HG02623 (cell line): ENCODE data around the gene PET100.

Experiments used
- ATAC-seq: cut with Tn5 transposase; IDR thresholded peaks from one replicate; pipeline ENCODE4 v1.9.1; 2021; ENCODE audit warnings: moderate library complexity; ENCODE audit not compliant: unreplicated experiment

The PET100 gene

GRCh38 chr19:7629347-7630054 is at the start of gene PET100, which contains the start of gene XAB2:
PET100 (plus strand) TSS chr19:7629793; CDS start chr19:7629834, 41 bp downstream.
XAB2 (minus strand) TSS chr19:7629545; CDS start chr19:7629527, 18 bp downstream.
- ATAC-seq: peak; percentile 82

- no peak for ATAC-seq
Observed at GRCh38 chr19:7582446-7582845, 47.1 kb upstream of the PET100 start.

- ATAC-seq: no peak
Observed at GRCh38 chr19:7589822-7590221, 39.8 kb upstream of the PET100 start.

GRCh38 chr19:7590256-7590655 is 39.3 kb upstream of the PET100 start:
- ATAC-seq: no peak

GRCh38 chr19:7595466-7596133 is 34.0 kb upstream of the PET100 start, which contains the start of gene CAMSAP3:
CAMSAP3 (plus strand) TSS chr19:7595863; CDS start chr19:7596003, 140 bp downstream.
- no peak for ATAC-seq

- no peak for ATAC-seq
Observed at GRCh38 chr19:7596211-7596937, 33.2 kb upstream of the PET100 start.

- no peak for ATAC-seq
Observed at GRCh38 chr19:7597689-7598088, 31.9 kb upstream of the PET100 start.

- ATAC-seq: no peak
Observed at GRCh38 chr19:7598180-7598579, 31.4 kb upstream of the PET100 start.

GRCh38 chr19:7600721-7601120 is 28.9 kb upstream of the PET100 start:
- ATAC-seq: no peak

- ATAC-seq: no peak
Observed at GRCh38 chr19:7602240-7602934, 27.2 kb upstream of the PET100 start.

GRCh38 chr19:7602935-7603497 is 26.6 kb upstream of the PET100 start:
- no peak for ATAC-seq

GRCh38 chr19:7603919-7604318 is 25.7 kb upstream of the PET100 start:
- ATAC-seq: no peak

- ATAC-seq: no peak
Observed at GRCh38 chr19:7605490-7606222, 23.9 kb upstream of the PET100 start.

GRCh38 chr19:7606289-7606688 is 23.3 kb upstream of the PET100 start:
- no peak for ATAC-seq

- no peak for ATAC-seq
Observed at GRCh38 chr19:7607212-7607873, 22.2 kb upstream of the PET100 start.

- ATAC-seq: no peak
Observed at GRCh38 chr19:7607874-7608560, 21.6 kb upstream of the PET100 start.

- no peak for ATAC-seq
Observed at GRCh38 chr19:7610491-7611240, 18.9 kb upstream of the PET100 start.
